Measurements from ENCODE around the gene LGR4. TPM values are rescaled to one million over a fixed set of nuclear protein-coding genes. Genes with fewer than 3 reads are reported as not detected.

The LGR4 gene
- total RNA-seq, 1 experiment from 2014 or later = 7.1 TPM

DNA sequence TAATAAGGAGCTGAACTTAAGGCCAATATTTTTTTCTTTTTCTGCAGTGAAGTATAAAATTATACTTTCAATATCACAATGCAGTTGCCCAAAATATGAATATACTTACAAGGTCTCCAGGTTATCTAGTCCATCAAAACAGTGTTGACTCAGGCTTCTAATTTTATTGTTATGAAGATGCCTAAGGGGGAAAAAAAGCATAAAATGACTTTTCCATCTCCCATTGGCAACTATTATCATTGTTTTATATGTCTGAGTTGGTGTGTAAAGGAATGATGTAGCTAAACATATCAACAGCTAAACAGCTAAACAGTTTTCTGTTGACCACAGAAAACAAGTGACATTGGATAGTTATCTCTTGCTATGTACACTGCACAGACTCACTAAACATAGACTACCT lies 88.4 kb downstream of the LGR4 start:
- H2AFZ ChIP-seq (ENCODE audit: low read depth, low read length, poor library complexity, severe bottlenecking) = no peak overlapping the region
- no peak overlapping the region for H3K4me3 ChIP-seq (replicated peaks in 1 of 2; ENCODE audit: low read depth in 1 of 2, low read length in 2 of 2)
- H3K4me1 ChIP-seq (ENCODE audit: control insufficient read depth in 1 of 2, insufficient read depth in 2 of 2, low read length in 2 of 2) = no peaks in the 10 kb centered on the region
- H3K9me2 ChIP-seq (ENCODE audit: insufficient read depth) = 0 out of 2 replicates have a peak, but pooled peaks cover 2% of the 10 kb centered on the region
- no peak overlapping the region for H3K27ac ChIP-seq (ENCODE audit: low read depth, low read length)
- H3K9me3 ChIP-seq (ENCODE audit: control insufficient read depth in 1 of 2, insufficient read depth in 1 of 2, low read depth in 1 of 2, low read length in 2 of 2) = no peaks in the 10 kb centered on the region
- H3K27me3 ChIP-seq (ENCODE audit: insufficient read depth, low read length) = no peaks in the 10 kb centered on the region
- CTCF ChIA-PET = interaction anchor here (1.4 kb wide), 1 partner anchor 12 kb away, joined by 3 read pairs; no protein-coding TSS in a partner anchor
- no peaks in the 10 kb centered on the region for H3K79me2 ChIP-seq (ENCODE audit: insufficient read depth, low read length)
- TF ChIP-seq ZNF274 (IDR thresholded peaks at IDR 0.05; ENCODE audit: low read depth, low read length) (no peak), YY1 (IDR thresholded peaks at IDR 0.05; ENCODE audit: extremely low read depth, insufficient replicate concordance, low read depth, low read length) (no peak), EZH2phosphoT487 (IDR thresholded peaks at IDR 0.05; ENCODE audit: borderline replicate concordance) (no peak), SRF (IDR thresholded peaks at IDR 0.05; ENCODE audit: low read depth) (no peak), CEBPB (IDR thresholded peaks at IDR 0.05; ENCODE audit: low read depth) (no peak), ELF1 (IDR thresholded peaks at IDR 0.05; ENCODE audit: borderline replicate concordance, low read depth) (no peak), JUND (IDR thresholded peaks at IDR 0.05) (no peak), SIN3A (IDR thresholded peaks at IDR 0.05; ENCODE audit: low read depth) (no peak)
- TF ChIP-seq, protein P1, sequence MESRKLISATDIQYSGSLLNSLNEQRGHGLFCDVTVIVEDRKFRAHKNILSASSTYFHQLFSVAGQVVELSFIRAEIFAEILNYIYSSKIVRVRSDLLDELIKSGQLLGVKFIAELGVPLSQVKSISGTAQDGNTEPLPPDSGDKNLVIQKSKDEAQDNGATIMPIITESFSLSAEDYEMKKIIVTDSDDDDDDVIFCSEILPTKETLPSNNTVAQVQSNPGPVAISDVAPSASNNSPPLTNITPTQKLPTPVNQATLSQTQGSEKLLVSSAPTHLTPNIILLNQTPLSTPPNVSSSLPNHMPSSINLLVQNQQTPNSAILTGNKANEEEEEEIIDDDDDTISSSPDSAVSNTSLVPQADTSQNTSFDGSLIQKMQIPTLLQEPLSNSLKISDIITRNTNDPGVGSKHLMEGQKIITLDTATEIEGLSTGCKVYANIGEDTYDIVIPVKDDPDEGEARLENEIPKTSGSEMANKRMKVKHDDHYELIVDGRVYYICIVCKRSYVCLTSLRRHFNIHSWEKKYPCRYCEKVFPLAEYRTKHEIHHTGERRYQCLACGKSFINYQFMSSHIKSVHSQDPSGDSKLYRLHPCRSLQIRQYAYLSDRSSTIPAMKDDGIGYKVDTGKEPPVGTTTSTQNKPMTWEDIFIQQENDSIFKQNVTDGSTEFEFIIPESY (IDR thresholded peaks at IDR 0.05; ENCODE audit: extremely low read depth, insufficient replicate concordance, low read length) = no peak
- TF ChIP-seq, protein P2, sequence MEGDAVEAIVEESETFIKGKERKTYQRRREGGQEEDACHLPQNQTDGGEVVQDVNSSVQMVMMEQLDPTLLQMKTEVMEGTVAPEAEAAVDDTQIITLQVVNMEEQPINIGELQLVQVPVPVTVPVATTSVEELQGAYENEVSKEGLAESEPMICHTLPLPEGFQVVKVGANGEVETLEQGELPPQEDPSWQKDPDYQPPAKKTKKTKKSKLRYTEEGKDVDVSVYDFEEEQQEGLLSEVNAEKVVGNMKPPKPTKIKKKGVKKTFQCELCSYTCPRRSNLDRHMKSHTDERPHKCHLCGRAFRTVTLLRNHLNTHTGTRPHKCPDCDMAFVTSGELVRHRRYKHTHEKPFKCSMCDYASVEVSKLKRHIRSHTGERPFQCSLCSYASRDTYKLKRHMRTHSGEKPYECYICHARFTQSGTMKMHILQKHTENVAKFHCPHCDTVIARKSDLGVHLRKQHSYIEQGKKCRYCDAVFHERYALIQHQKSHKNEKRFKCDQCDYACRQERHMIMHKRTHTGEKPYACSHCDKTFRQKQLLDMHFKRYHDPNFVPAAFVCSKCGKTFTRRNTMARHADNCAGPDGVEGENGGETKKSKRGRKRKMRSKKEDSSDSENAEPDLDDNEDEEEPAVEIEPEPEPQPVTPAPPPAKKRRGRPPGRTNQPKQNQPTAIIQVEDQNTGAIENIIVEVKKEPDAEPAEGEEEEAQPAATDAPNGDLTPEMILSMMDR (IDR thresholded peaks at IDR 0.05 in 2 of 3, conservative IDR thresholded peaks at IDR 0.05 in 1 of 3; ENCODE audit: borderline replicate concordance in 1 of 3, insufficient read depth in 1 of 3, low read depth in 2 of 3, low read length in 2 of 3) = no peak
- H3K9ac ChIP-seq (ENCODE audit: low read length) = no peak overlapping the region
- intact Hi-C loops (cut with micrococcal nuclease) = no loop called here
- H3K4me2 ChIP-seq (ENCODE audit: low read length) = no peak overlapping the region
- DNase-seq (ENCODE audit: low read depth, low spot score) (no peak), ATAC-seq (no peak)
- BruUV-seq (replicated peaks) = no TSS peak
- no peaks in the 10 kb centered on the region for H3K36me3 ChIP-seq (ENCODE audit: control insufficient read depth in 1 of 2, insufficient read depth in 2 of 2, low read length in 2 of 2)
- POLR2A ChIA-PET = no interaction called here
- no peaks in the 10 kb centered on the region for H4K20me1 ChIP-seq (ENCODE audit: insufficient read depth)
- RAD21 ChIA-PET (ENCODE audit: low non-redundant PET in 1 of 2, low total read pairs in 2 of 2, uncharacterized antibody in 2 of 2, unreplicated experiment in 2 of 2) = no interaction called here
